KMS-11 (cell line): Measurements from ENCODE around the gene RTL10.

ENCODE experiments used
- H2AFZ ChIP-seq: fragments of 200-600 bp; sonication (generic); 2 replicates; pipeline ENCODE4 v1.6.1; 2016; ENCODE audit warnings: antibody characterized with exemption, mixed run types, low read depth
- H3K27ac ChIP-seq: fragments of 200-600 bp; sonication (generic); 2 replicates; pipeline ENCODE4 v1.6.1; 2016; ENCODE audit warnings: mild to moderate bottlenecking, mixed run types
- H3K27me3 ChIP-seq: fragments of 200-600 bp; sonication (generic); 2 replicates; pipeline ENCODE4 v1.6.1; 2017; ENCODE audit warnings: mild to moderate bottlenecking, low read depth, mixed run types, moderate library complexity; ENCODE audit not compliant: insufficient read depth
- H3K36me3 ChIP-seq: fragments of 200-600 bp; sonication (generic); 2 replicates; pipeline ENCODE4 v1.6.1; 2017; ENCODE audit warnings: mild to moderate bottlenecking, mixed run types; ENCODE audit not compliant: insufficient read depth
- H3K4me1 ChIP-seq: fragments of 200-600 bp; sonication (generic); 2 replicates; pipeline ENCODE4 v1.6.1; 2016; ENCODE audit warnings: mild to moderate bottlenecking, low read depth, mixed run types; ENCODE audit not compliant: poor library complexity, severe bottlenecking
- H3K4me2 ChIP-seq: fragments of 200-600 bp; sonication (generic); 2 replicates; pipeline ENCODE4 v1.7.0; 2016; ENCODE audit warnings: mild to moderate bottlenecking, mixed run types
- H3K4me3 ChIP-seq: fragments of 200-600 bp; sonication (generic); IDR thresholded peaks from 2 replicates; pipeline ENCODE4 v1.6.1; 2017; ENCODE audit warnings: low read depth, low read length, mixed read lengths; ENCODE audit not compliant: insufficient read depth
- H3K79me2 ChIP-seq: fragments of 200-600 bp; sonication (generic); 2 replicates; pipeline ENCODE4 v1.6.1; 2016; ENCODE audit warnings: low read depth, mixed run types; ENCODE audit not compliant: insufficient read depth
- H3K9ac ChIP-seq: fragments of 200-600 bp; sonication (generic); 2 replicates; pipeline ENCODE4 v1.6.1; 2016; ENCODE audit warnings: mild to moderate bottlenecking, mixed run types
- H4K20me1 ChIP-seq: fragments of 200-600 bp; sonication (generic); 2 replicates; pipeline ENCODE4 v1.6.1; 2016; ENCODE audit warnings: mild to moderate bottlenecking, mixed run types; ENCODE audit not compliant: insufficient read depth
- TF ChIP-seq, protein P1 (sequence below): fragments of 200-600 bp; sonication (generic); conservative IDR thresholded peaks from 2 replicates; pipeline ENCODE4 v1.6.1; 2017; ENCODE audit warnings: low read depth, mild to moderate bottlenecking, antibody characterized with exemption, low read length, moderate library complexity, mixed read lengths

RTL10 gene

GRCh38 chr22:19806213-19807160 is 48.2 kb downstream of the RTL10 start:
- H2AFZ ChIP-seq = no peak overlapping the region

GRCh38 chr22:19805821-19806212 is 48.9 kb downstream of the RTL10 start:
- H4K20me1 ChIP-seq = no peaks in the 10 kb centered on the region
- H3K79me2 ChIP-seq = no peaks in the 10 kb centered on the region
- no peaks in the 10 kb centered on the region for H3K4me1 ChIP-seq
- TF ChIP-seq, protein P1, sequence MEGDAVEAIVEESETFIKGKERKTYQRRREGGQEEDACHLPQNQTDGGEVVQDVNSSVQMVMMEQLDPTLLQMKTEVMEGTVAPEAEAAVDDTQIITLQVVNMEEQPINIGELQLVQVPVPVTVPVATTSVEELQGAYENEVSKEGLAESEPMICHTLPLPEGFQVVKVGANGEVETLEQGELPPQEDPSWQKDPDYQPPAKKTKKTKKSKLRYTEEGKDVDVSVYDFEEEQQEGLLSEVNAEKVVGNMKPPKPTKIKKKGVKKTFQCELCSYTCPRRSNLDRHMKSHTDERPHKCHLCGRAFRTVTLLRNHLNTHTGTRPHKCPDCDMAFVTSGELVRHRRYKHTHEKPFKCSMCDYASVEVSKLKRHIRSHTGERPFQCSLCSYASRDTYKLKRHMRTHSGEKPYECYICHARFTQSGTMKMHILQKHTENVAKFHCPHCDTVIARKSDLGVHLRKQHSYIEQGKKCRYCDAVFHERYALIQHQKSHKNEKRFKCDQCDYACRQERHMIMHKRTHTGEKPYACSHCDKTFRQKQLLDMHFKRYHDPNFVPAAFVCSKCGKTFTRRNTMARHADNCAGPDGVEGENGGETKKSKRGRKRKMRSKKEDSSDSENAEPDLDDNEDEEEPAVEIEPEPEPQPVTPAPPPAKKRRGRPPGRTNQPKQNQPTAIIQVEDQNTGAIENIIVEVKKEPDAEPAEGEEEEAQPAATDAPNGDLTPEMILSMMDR = no peak
- no peak overlapping the region for H3K9ac ChIP-seq
- no peaks in the 10 kb centered on the region for H3K36me3 ChIP-seq
- H3K27ac ChIP-seq = no peak overlapping the region
- H3K27me3 ChIP-seq = no peaks in the 10 kb centered on the region
- no peak overlapping the region for H3K4me3 ChIP-seq
- no peak overlapping the region for H2AFZ ChIP-seq
- no peak overlapping the region for H3K4me2 ChIP-seq

More at GRCh38 chr22:19806213-19807160, 48.2 kb downstream of the RTL10 start:
- TF ChIP-seq, protein P1 = no peak
- no peaks in the 10 kb centered on the region for H3K4me1 ChIP-seq
- H3K27ac ChIP-seq = no peak overlapping the region
- H3K36me3 ChIP-seq = no peaks in the 10 kb centered on the region
- no peaks in the 10 kb centered on the region for H3K27me3 ChIP-seq
- no peak overlapping the region for H3K4me3 ChIP-seq
- no peak overlapping the region for H3K4me2 ChIP-seq
- no peaks in the 10 kb centered on the region for H4K20me1 ChIP-seq
- no peak overlapping the region for H3K9ac ChIP-seq
- H3K79me2 ChIP-seq = no peaks in the 10 kb centered on the region
